Fibroblast of lung (primary cell): Measurements from ENCODE around the gene SLC26A1. TPM values are rescaled to one million over a fixed set of nuclear protein-coding genes. Genes with fewer than 3 reads are reported as not detected.
A peak's percentile ranks its signal among the peaks of the same experiment; 100 is the strongest.

Experiments
- DNase-seq, 2 donors: peaks; one replicate each; pipeline versions ENCODE4 v3.0.0 to v3.0.0-alpha.2; 2010; ENCODE audit warnings: low read depth in 2 of 2
- H2AFZ ChIP-seq: 2 replicates; pipeline ENCODE4 v1.5.1; 2012; ENCODE audit warnings: low read length, control low read depth, inconsistent platforms
- H3K27ac ChIP-seq: 2 replicates; pipeline ENCODE4 v1.5.1; 2011; ENCODE audit warnings: low read length, control low read depth; ENCODE audit not compliant: insufficient read depth
- H3K27me3 ChIP-seq: 2 replicates; pipeline ENCODE4 v1.5.1; 2011; ENCODE audit warnings: mild to moderate bottlenecking, low read length; ENCODE audit not compliant: control insufficient read depth, insufficient read depth
- H3K36me3 ChIP-seq: 2 replicates; pipeline ENCODE4 v1.5.1; 2011; ENCODE audit warnings: low read length; ENCODE audit not compliant: control insufficient read depth, insufficient read depth
- H3K4me1 ChIP-seq: 2 replicates; pipeline ENCODE4 v1.5.1; 2011; ENCODE audit warnings: low read length; ENCODE audit not compliant: control insufficient read depth, insufficient read depth; ENCODE audit errors: extremely low read depth
- H3K4me2 ChIP-seq: 2 replicates; pipeline ENCODE4 v1.5.1; 2011; ENCODE audit warnings: low read length, control low read depth; ENCODE audit not compliant: insufficient read depth; ENCODE audit errors: extremely low read depth
- H3K4me3 ChIP-seq, 4 experiments: fragments of 200-600 bp in 1 of 4; sonication (generic) in 1 of 4; replicated peaks in 1 of 4; 2 replicates each; pipeline ENCODE4 v1.5.1; 2011 to 2016; ENCODE audit warnings: low read length in 4 of 4, low read depth in 3 of 4, mild to moderate bottlenecking in 3 of 4, control low read depth in 2 of 4, inconsistent platforms in 1 of 4, mixed read lengths in 1 of 4; ENCODE audit not compliant: insufficient read depth in 1 of 4; ENCODE audit errors: control extremely low read depth in 1 of 4
- H3K79me2 ChIP-seq: 2 replicates; pipeline ENCODE4 v1.5.1; 2012; ENCODE audit warnings: mild to moderate bottlenecking, low read length, inconsistent platforms; ENCODE audit not compliant: control insufficient read depth, insufficient read depth
- H3K9ac ChIP-seq: 2 replicates; pipeline ENCODE4 v1.5.1; 2011; ENCODE audit warnings: mild to moderate bottlenecking, low read length, control low read depth; ENCODE audit not compliant: insufficient read depth
- H3K9me3 ChIP-seq: 2 replicates; pipeline ENCODE4 v1.5.1; 2012; ENCODE audit warnings: low read depth, low read length; ENCODE audit not compliant: control insufficient read depth, insufficient read depth
- H4K20me1 ChIP-seq: 2 replicates; pipeline ENCODE4 v1.5.1; 2011; ENCODE audit warnings: low read length; ENCODE audit not compliant: control insufficient read depth, insufficient read depth; ENCODE audit errors: extremely low read depth
- EZH2 ChIP-seq: IDR thresholded peaks from 2 replicates; pipeline ENCODE4 v1.5.1; 2012; ENCODE audit warnings: low read length, control low read depth, mild to moderate bottlenecking; ENCODE audit errors: missing control alignments
- polyA plus RNA-seq, 2 donors: library from polyadenylated mRNA; depleted of rRNA in 1 of 2; stranded (reverse) in 1 of 2; unstranded in 1 of 2; fragments of >200 nt; gene quantifications; 2 replicates each; pipeline ENCODE4 v1.2.1, GENCODE V29; 2011 to 2012; ENCODE audit warnings: missing spikeins in 1 of 2
- total RNA-seq: library from RNA; depleted of rRNA; stranded (reverse); fragments of >200 nt; gene quantifications from 2 replicates; pipeline ENCODE4 v1.2.1, GENCODE V29; 2014
- TF ChIP-seq, protein P1 (sequence below), 2 donors: IDR thresholded peaks in 1 of 2; conservative IDR thresholded peaks in 1 of 2; 1 replicate in 1 of 2; 2 replicates in 1 of 2; pipeline ENCODE4 v1.5.1; 2011 to 2012; ENCODE audit warnings: low read length in 2 of 2, control low read depth in 1 of 2, inconsistent platforms in 1 of 2, low read depth in 1 of 2, mild to moderate bottlenecking in 1 of 2

The SLC26A1 gene
- total and polyA plus RNA-seq, 2 donors (not counting 1 experiment from before 2014, with no cell fraction given): 0.05 to 0.33 TPM

- H3K79me2 ChIP-seq: no peaks in the 10 kb centered on the region
- TF ChIP-seq EZH2: no peak
- TF ChIP-seq, protein P1, sequence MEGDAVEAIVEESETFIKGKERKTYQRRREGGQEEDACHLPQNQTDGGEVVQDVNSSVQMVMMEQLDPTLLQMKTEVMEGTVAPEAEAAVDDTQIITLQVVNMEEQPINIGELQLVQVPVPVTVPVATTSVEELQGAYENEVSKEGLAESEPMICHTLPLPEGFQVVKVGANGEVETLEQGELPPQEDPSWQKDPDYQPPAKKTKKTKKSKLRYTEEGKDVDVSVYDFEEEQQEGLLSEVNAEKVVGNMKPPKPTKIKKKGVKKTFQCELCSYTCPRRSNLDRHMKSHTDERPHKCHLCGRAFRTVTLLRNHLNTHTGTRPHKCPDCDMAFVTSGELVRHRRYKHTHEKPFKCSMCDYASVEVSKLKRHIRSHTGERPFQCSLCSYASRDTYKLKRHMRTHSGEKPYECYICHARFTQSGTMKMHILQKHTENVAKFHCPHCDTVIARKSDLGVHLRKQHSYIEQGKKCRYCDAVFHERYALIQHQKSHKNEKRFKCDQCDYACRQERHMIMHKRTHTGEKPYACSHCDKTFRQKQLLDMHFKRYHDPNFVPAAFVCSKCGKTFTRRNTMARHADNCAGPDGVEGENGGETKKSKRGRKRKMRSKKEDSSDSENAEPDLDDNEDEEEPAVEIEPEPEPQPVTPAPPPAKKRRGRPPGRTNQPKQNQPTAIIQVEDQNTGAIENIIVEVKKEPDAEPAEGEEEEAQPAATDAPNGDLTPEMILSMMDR (conservative IDR thresholded peaks at IDR 0.05 in 1 of 2, IDR thresholded peaks at IDR 0.05 in 1 of 2; ENCODE audit: low read depth in 1 of 2, low read length in 2 of 2): no peak
- H3K4me1 ChIP-seq: no peaks in the 10 kb centered on the region
- peak; percentile 14 to 59 for DNase-seq
- H3K36me3 ChIP-seq: peaks cover 6% of the 10 kb centered on the region
- no peaks in the 10 kb centered on the region for H4K20me1 ChIP-seq
- H3K4me3 ChIP-seq: peak overlapping the region; percentile 43 to 80 (median 69)
- peak overlapping the region; percentile 90 for H3K4me2 ChIP-seq
- no peaks in the 10 kb centered on the region for H3K27me3 ChIP-seq
- no peaks in the 10 kb centered on the region for H3K9me3 ChIP-seq
- no peak overlapping the region for H3K9ac ChIP-seq
- H3K27ac ChIP-seq: no peak overlapping the region
- peak overlapping the region; percentile 13 for H2AFZ ChIP-seq
Measured at GRCh38 chr4:987624-988513, 5.3 kb downstream of the SLC26A1 start.

DNA sequence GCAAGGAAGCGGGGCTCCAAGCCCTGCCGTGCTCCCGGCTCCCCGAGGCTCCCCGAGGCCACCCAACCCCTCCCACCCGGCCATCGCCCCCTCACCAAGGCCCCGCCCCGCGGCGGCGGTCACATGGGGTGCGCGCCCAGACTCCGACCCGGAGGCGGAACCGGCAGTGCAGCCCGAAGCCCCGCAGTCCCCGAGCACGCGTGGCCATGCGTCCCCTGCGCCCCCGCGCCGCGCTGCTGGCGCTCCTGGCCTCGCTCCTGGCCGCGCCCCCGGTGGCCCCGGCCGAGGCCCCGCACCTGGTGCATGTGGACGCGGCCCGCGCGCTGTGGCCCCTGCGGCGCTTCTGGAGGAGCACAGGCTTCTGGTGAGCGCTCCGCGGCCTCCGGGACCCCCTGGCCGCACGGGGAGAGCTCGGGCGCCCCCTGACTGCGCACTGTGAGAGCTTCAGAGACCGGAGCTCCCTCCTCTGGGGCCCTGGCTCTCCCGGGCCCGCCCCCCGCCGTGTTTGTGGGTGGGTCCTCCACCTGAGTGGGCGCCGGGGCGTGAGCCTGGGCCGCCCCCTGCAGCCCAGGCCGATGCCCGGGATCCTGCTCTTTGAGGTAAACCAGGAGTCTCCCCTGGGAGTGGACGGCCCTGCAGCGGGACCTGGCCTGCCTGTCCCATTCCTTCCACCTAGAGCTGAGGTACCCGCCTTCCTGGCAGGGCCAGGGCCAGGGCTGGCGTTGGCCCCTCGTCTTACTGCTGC is 6.2 kb downstream of the SLC26A1 start, which contains the start of gene IDUA:
Gene IDUA (plus strand): TSS at position 166 of the 745 bp plus-strand sequence. CDS start 41 bp downstream, at position 207.
- no peak for TF ChIP-seq EZH2
- TF ChIP-seq, protein P1 (conservative IDR thresholded peaks at IDR 0.05 in 1 of 2, IDR thresholded peaks at IDR 0.05 in 1 of 2; ENCODE audit: low read depth in 1 of 2, low read length in 2 of 2): peak; percentile 28 to 40
- peak within 1 kb of the TSS; percentile 87 for H2AFZ ChIP-seq
- peak within 1 kb of the TSS; percentile 90 for H3K4me2 ChIP-seq
- no peaks in the 10 kb centered on the region for H3K79me2 ChIP-seq
- no peaks in the 10 kb centered on the region for H3K9me3 ChIP-seq
- peaks cover 6% of the 10 kb centered on the region for H3K36me3 ChIP-seq
- H3K27ac ChIP-seq: no peak within 1 kb of the TSS
- no peaks in the 10 kb centered on the region for H4K20me1 ChIP-seq
- peak within 1 kb of the TSS; percentile 68 to 84 (median 75) for H3K4me3 ChIP-seq
- peak; percentile 56 to 63 for DNase-seq
- H3K9ac ChIP-seq: peak within 1 kb of the TSS; percentile 55
- no peaks in the 10 kb centered on the region for H3K27me3 ChIP-seq
- H3K4me1 ChIP-seq: no peaks in the 10 kb centered on the region

- Histone ChIP-seq H3K27ac (no peak overlapping the region), H3K4me1 (no peaks in the 10 kb centered on the region), H3K4me3 (peak overlapping the region; percentile 46 to 84 (median 75)), H3K36me3 (peaks cover 4% of the 10 kb centered on the region), H3K9me3 (no peaks in the 10 kb centered on the region), H3K27me3 (no peaks in the 10 kb centered on the region), H3K79me2 (no peaks in the 10 kb centered on the region), H2AFZ (peak overlapping the region; percentile 87), H3K9ac (peak overlapping the region; percentile 55), H3K4me2 (peak overlapping the region; percentile 86), H4K20me1 (no peaks in the 10 kb centered on the region)
- no peak for TF ChIP-seq EZH2
- TF ChIP-seq, protein P1 (conservative IDR thresholded peaks at IDR 0.05 in 1 of 2, IDR thresholded peaks at IDR 0.05 in 1 of 2; ENCODE audit: low read depth in 1 of 2, low read length in 2 of 2): no peak
- DNase-seq: no peak
Measured at GRCh38 chr4:986428-986878, 6.8 kb downstream of the SLC26A1 start.
